HepG2 (cell line): ENCODE results near the gene PRPSAP1. TPM values are rescaled to one million over a fixed set of nuclear protein-coding genes. Genes with fewer than 3 reads are reported as not detected.
A peak's percentile ranks its signal among the peaks of the same experiment; 100 is the strongest.

ENCODE experiments used
- AKAP8 ChIP-seq: sonication (generic); formaldehyde crosslinking; IDR thresholded peaks from 2 replicates; pipeline ENCODE4 v1.5.1; 2020; ENCODE audit warnings: mild to moderate bottlenecking, missing genetic modification reagents
- GPN1 ChIP-seq: sonication (generic); formaldehyde crosslinking; IDR thresholded peaks from 2 replicates; pipeline ENCODE4 v1.5.1; 2020; ENCODE audit warnings: missing genetic modification reagents, borderline replicate concordance
- NPAS2 ChIP-seq: sonication (generic); formaldehyde crosslinking; IDR thresholded peaks from 2 replicates; pipeline ENCODE4 v1.8.0; 2022; ENCODE audit warnings: mild to moderate bottlenecking, missing genetic modification reagents, borderline replicate concordance
- PAXIP1 ChIP-seq: sonication (generic); formaldehyde crosslinking; conservative IDR thresholded peaks from 2 replicates; pipeline ENCODE4 v1.4.0; 2020; ENCODE audit warnings: mild to moderate bottlenecking, missing genetic modification reagents, moderate library complexity
- RCOR2 ChIP-seq: IDR thresholded peaks from 2 replicates; pipeline ENCODE4 v1.6.1; 2016; ENCODE audit warnings: missing biosample characterization, missing genetic modification reagents
- SIN3B ChIP-seq: fragments of 150-350 bp; IDR thresholded peaks from 2 replicates; pipeline ENCODE4 v1.6.1; 2014; ENCODE audit warnings: low read length
- ZNF383 ChIP-seq: sonication (generic); formaldehyde crosslinking; IDR thresholded peaks from 2 replicates; pipeline ENCODE4 v1.4.0; 2020; ENCODE audit warnings: missing genetic modification reagents, mild to moderate bottlenecking, borderline replicate concordance
- ZNF432 ChIP-seq: sonication (generic); formaldehyde crosslinking; IDR thresholded peaks from 2 replicates; pipeline ENCODE4 v1.5.0; 2020; ENCODE audit warnings: missing genetic modification reagents, mild to moderate bottlenecking, borderline replicate concordance
- ZNF597 ChIP-seq: sonication (generic); formaldehyde crosslinking; IDR thresholded peaks from 2 replicates; pipeline ENCODE4 v1.5.0; 2020; ENCODE audit warnings: missing genetic modification reagents
- ZNF720 ChIP-seq: sonication (generic); formaldehyde crosslinking; IDR thresholded peaks from 2 replicates; pipeline ENCODE4 v1.4.0; 2020; ENCODE audit warnings: missing genetic modification reagents
- ZNF737 ChIP-seq: sonication (generic); formaldehyde crosslinking; IDR thresholded peaks from 2 replicates; pipeline ENCODE4 v1.5.0; 2020; ENCODE audit warnings: missing genetic modification reagents, mild to moderate bottlenecking, borderline replicate concordance
- ZNF75D ChIP-seq: sonication (generic); formaldehyde crosslinking; IDR thresholded peaks from 2 replicates; pipeline ENCODE4 v1.8.1; 2023; ENCODE audit warnings: missing genetic modification reagents, mild to moderate bottlenecking, borderline replicate concordance
- ZSCAN30 ChIP-seq: sonication (generic); formaldehyde crosslinking; IDR thresholded peaks from 2 replicates; pipeline ENCODE4 v1.5.0; 2020; ENCODE audit warnings: mild to moderate bottlenecking, missing genetic modification reagents
- ZZZ3 ChIP-seq: sonication (generic); formaldehyde crosslinking; IDR thresholded peaks from 2 replicates; pipeline ENCODE4 v1.4.0; 2020; ENCODE audit warnings: missing genetic modification reagents, mild to moderate bottlenecking, borderline replicate concordance
- polyA plus RNA-seq, 8 experiments: library from polyadenylated mRNA; depleted of rRNA in 3 of 8; stranded (reverse) in 7 of 8; unstranded in 1 of 8; fragments of >200 nt; fragmentation: Illumina TruSeq in 4 of 8; extraction: Trizol in 4 of 8; gene quantifications; 2 replicates each; pipeline versions ENCODE4 v1.2.1 to v1.2.3, GENCODE V29; 2011 to 2016; ENCODE audit warnings: low read depth in 4 of 8, missing spikeins in 1 of 8, mixed read lengths in 1 of 8; ENCODE audit not compliant: insufficient read depth in 1 of 8
- total RNA-seq, 5 experiments: library from RNA; depleted of rRNA; stranded (reverse); fragments of >200 nt; fragmentation: Illumina TruSeq; extraction: Trizol; gene quantifications; 2 replicates each; pipeline ENCODE4 v1.2.3, GENCODE V29; 2016; ENCODE audit warnings: low read depth in 1 of 5
- TF ChIP-seq, protein P1 (sequence below): sonication (generic); formaldehyde crosslinking; IDR thresholded peaks from 2 replicates; pipeline ENCODE4 v1.8.0; 2022; ENCODE audit warnings: mild to moderate bottlenecking, missing genetic modification reagents, borderline replicate concordance
- TF ChIP-seq, protein P2 (sequence below): sonication (generic); formaldehyde crosslinking; IDR thresholded peaks from 2 replicates; pipeline ENCODE4 v1.8.0; 2022; ENCODE audit warnings: missing genetic modification reagents, mild to moderate bottlenecking, moderate library complexity, borderline replicate concordance

Gene PRPSAP1
- total and polyA plus RNA-seq, 2 of the 13 experiments (the other 11 are each of a cell fraction or from before 2014, with no cell fraction given) = 91.1 to 314 TPM

DNA sequence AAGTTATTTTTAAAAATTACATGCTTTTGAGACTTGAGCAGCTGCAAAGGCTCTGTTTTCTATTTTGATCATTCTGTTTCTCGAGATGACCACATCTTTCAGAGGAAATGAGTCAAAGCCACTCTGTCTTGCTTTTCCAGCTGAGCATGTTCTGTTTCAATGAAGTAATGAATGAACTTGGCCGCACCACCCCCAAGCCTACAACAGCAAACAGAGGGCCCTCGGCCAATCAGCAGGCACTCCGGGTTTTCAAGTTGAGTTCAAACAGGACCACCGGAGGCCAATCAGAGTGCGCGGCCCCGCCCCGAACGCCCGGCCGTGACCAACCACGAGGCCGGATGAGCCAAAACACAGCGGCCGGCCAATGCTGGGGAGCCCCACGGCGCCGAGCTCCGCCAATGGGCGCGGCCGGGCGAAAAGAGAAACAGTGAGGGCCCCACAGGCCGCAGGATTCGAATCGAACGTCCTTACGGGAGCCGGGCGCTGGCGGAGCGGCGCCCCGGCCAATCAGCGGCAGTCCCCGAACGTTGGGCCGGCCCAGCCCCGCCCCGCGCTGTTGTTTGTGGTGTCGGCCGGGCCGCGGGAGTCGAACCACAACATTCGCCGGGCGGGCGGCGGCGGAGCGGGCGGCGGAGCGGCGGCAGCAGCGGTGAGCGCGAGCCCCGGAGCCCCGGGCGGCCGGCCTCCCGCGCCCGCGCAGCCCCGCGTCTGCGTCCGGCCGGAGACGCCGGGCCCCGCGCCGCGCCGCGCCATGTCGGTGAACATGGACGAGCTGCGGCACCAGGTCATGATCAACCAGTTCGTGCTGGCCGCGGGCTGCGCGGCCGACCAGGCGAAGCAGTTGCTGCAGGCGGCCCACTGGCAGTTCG, 88.7 kb downstream of the PRPSAP1 start, which contains the start of gene UBALD2 (continued):
- TF ChIP-seq PAXIP1 (CRISPR knock-in tag) (peak; percentile 58), SIN3B (peak; percentile 60), ZNF737 (CRISPR knock-in tag) (no peak), GPN1 (CRISPR knock-in tag) (no peak), ZZZ3 (CRISPR knock-in tag) (no peak), ZNF720 (CRISPR knock-in tag) (no peak), ZNF432 (CRISPR knock-in tag) (no peak), ZNF597 (CRISPR knock-in tag) (no peak), ZSCAN30 (no peak), NPAS2 (CRISPR knock-in tag) (no peak), AKAP8 (CRISPR knock-in tag) (no peak), RCOR2 (CRISPR knock-in tag) (no peak; the same call in 1 of the 2 replicates), ZNF383 (CRISPR knock-in tag) (no peak), ZNF75D (CRISPR knock-in tag) (no peak)
- TF ChIP-seq, protein P1, sequence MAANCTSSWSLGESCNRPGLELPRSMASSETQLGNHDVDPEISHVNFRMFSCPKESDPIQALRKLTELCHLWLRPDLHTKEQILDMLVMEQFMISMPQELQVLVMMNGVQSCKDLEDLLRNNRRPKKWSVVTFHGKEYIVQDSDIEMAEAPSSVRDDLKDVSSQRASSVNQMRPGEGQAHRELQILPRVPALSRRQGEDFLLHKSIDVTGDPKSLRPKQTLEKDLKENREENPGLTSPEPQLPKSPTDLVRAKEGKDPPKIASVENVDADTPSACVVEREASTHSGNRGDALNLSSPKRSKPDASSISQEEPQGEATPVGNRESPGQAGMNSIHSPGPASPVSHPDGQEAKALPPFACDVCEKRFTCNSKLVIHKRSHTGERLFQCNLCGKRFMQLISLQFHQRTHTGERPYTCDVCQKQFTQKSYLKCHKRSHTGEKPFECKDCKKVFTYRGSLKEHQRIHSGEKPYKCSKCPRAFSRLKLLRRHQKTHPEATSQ (CRISPR knock-in tag) = no peak
- TF ChIP-seq, protein P2, sequence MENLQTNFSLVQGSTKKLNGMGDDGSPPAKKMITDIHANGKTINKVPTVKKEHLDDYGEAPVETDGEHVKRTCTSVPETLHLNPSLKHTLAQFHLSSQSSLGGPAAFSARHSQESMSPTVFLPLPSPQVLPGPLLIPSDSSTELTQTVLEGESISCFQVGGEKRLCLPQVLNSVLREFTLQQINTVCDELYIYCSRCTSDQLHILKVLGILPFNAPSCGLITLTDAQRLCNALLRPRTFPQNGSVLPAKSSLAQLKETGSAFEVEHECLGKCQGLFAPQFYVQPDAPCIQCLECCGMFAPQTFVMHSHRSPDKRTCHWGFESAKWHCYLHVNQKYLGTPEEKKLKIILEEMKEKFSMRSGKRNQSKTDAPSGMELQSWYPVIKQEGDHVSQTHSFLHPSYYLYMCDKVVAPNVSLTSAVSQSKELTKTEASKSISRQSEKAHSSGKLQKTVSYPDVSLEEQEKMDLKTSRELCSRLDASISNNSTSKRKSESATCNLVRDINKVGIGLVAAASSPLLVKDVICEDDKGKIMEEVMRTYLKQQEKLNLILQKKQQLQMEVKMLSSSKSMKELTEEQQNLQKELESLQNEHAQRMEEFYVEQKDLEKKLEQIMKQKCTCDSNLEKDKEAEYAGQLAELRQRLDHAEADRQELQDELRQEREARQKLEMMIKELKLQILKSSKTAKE (CRISPR knock-in tag) = no peak
